ENCODE measurements around the gene IYD. TPM values are rescaled to one million over a fixed set of nuclear protein-coding genes. Genes with fewer than 3 reads are reported as not detected.
A peak's percentile ranks its signal among the peaks of the same experiment; 100 is the strongest.

Gene IYD
- total and polyA plus RNA-seq, 4 donors = 1.6 TPM; not detected in 3

- Histone ChIP-seq H3K27me3 (ENCODE audit: control insufficient read depth in 1 of 2, insufficient read depth in 2 of 2, low read length in 1 of 2) (no peaks in the 10 kb centered on the region), H3K9me3 (ENCODE audit: control insufficient read depth, low read length) (no peaks in the 10 kb centered on the region), H3K4me1 (ENCODE audit: control insufficient read depth in 1 of 2, insufficient read depth in 2 of 2, low read length in 2 of 2) (no peaks in the 10 kb centered on the region), H3K4me3 (ENCODE audit: low read length in 2 of 2) (no peak overlapping the region), H3K27ac (ENCODE audit: low read depth in 1 of 2, low read length in 2 of 2) (no peak overlapping the region), H3K36me3 (ENCODE audit: control insufficient read depth in 1 of 2, insufficient read depth in 2 of 2, low read length in 1 of 2) (no peaks in the 10 kb centered on the region)
- WGBS, 2 donors = 83 to 87% methylated on average over 4 of the region's 4 CpGs
- ATAC-seq (ENCODE audit: low FRiP score) (no peak), DNase-seq (no peak)
- intact Hi-C loops (cut with DNase I) = no loop called here
Measured at GRCh38 chr6:150355932-150356331, 12.9 kb upstream of the IYD start.

GRCh38 chr6:150361876-150362275 is 6.9 kb upstream of the IYD start:
- intact Hi-C loops (cut with DNase I) = no loop called here
- ATAC-seq (ENCODE audit: low FRiP score) = no peak
- WGBS, 2 donors = 83 to 87% methylated on average over 3 of the region's 3 CpGs

GRCh38 chr6:150363733-150364132 is 5.1 kb upstream of the IYD start:
- H3K4me1 ChIP-seq (ENCODE audit: control insufficient read depth in 1 of 2, insufficient read depth in 2 of 2, low read length in 2 of 2) = no peaks in the 10 kb centered on the region
- 97 to 98% methylated on average over 2 of the region's 2 CpGs for WGBS, 2 donors
- H3K36me3 ChIP-seq (ENCODE audit: control insufficient read depth in 1 of 2, insufficient read depth in 2 of 2, low read length in 1 of 2) = no peaks in the 10 kb centered on the region
- no peak overlapping the region for H3K27ac ChIP-seq (ENCODE audit: low read depth in 1 of 2, low read length in 2 of 2)
- H3K4me3 ChIP-seq (ENCODE audit: low read length in 2 of 2) = no peak overlapping the region
- no peak for DNase-seq
- intact Hi-C loops (cut with DNase I) = no loop called here
- no peaks in the 10 kb centered on the region for H3K9me3 ChIP-seq (ENCODE audit: control insufficient read depth, low read length)
- H3K27me3 ChIP-seq (ENCODE audit: control insufficient read depth in 1 of 2, insufficient read depth in 2 of 2, low read length in 1 of 2) = no peaks in the 10 kb centered on the region
- no peak for ATAC-seq (ENCODE audit: low FRiP score)

More at GRCh38 chr6:150361876-150362275, 6.9 kb upstream of the IYD start:
- no peak overlapping the region for H3K4me3 ChIP-seq (ENCODE audit: low read length in 2 of 2)
- no peak for DNase-seq
- no peaks in the 10 kb centered on the region for H3K36me3 ChIP-seq (ENCODE audit: control insufficient read depth in 1 of 2, insufficient read depth in 2 of 2, low read length in 1 of 2)
- no peaks in the 10 kb centered on the region for H3K27me3 ChIP-seq (ENCODE audit: control insufficient read depth in 1 of 2, insufficient read depth in 2 of 2, low read length in 1 of 2)
- H3K4me1 ChIP-seq (ENCODE audit: control insufficient read depth in 1 of 2, insufficient read depth in 2 of 2, low read length in 2 of 2) = no peaks in the 10 kb centered on the region
- H3K27ac ChIP-seq (ENCODE audit: low read depth in 1 of 2, low read length in 2 of 2) = no peak overlapping the region
- H3K9me3 ChIP-seq (ENCODE audit: control insufficient read depth, low read length) = no peaks in the 10 kb centered on the region

- no peaks in the 10 kb centered on the region for H3K27me3 ChIP-seq (ENCODE audit: control insufficient read depth in 1 of 2, insufficient read depth in 2 of 2, low read length in 1 of 2)
- ATAC-seq (ENCODE audit: low FRiP score) (no peak), DNase-seq (no peak)
- no peak overlapping the region for H3K4me3 ChIP-seq (ENCODE audit: low read length in 2 of 2)
- no peaks in the 10 kb centered on the region for H3K36me3 ChIP-seq (ENCODE audit: control insufficient read depth in 1 of 2, insufficient read depth in 2 of 2, low read length in 1 of 2)
- intact Hi-C loops (cut with DNase I) = no loop called here
- H3K4me1 ChIP-seq (ENCODE audit: control insufficient read depth in 1 of 2, insufficient read depth in 2 of 2, low read length in 2 of 2) = no peaks in the 10 kb centered on the region
- WGBS, 2 donors = 88 to 89% methylated on average over 7 of the region's 7 CpGs
- H3K27ac ChIP-seq (ENCODE audit: low read depth in 1 of 2, low read length in 2 of 2) = no peak overlapping the region
- no peaks in the 10 kb centered on the region for H3K9me3 ChIP-seq (ENCODE audit: control insufficient read depth, low read length)
Measured at GRCh38 chr6:150366118-150366778, 2.6 kb upstream of the IYD start.

- H3K4me3 ChIP-seq (ENCODE audit: low read length in 2 of 2) = no peak overlapping the region
- intact Hi-C loops (cut with DNase I) = no loop called here
- no peaks in the 10 kb centered on the region for H3K4me1 ChIP-seq (ENCODE audit: control insufficient read depth in 1 of 2, insufficient read depth in 2 of 2, low read length in 2 of 2)
- H3K27me3 ChIP-seq (ENCODE audit: control insufficient read depth in 1 of 2, insufficient read depth in 2 of 2, low read length in 1 of 2) = no peaks in the 10 kb centered on the region
- H3K9me3 ChIP-seq (ENCODE audit: control insufficient read depth, low read length) = no peaks in the 10 kb centered on the region
- WGBS, 2 donors = 94 to 97% methylated on average over 2 of the region's 2 CpGs
- no peaks in the 10 kb centered on the region for H3K36me3 ChIP-seq (ENCODE audit: control insufficient read depth in 1 of 2, insufficient read depth in 2 of 2, low read length in 1 of 2)
- no peak overlapping the region for H3K27ac ChIP-seq (ENCODE audit: low read depth in 1 of 2, low read length in 2 of 2)
- no peak for ATAC-seq (ENCODE audit: low FRiP score)
- DNase-seq = no peak
Measured at GRCh38 chr6:150369408-150369807, 596 bp downstream of the IYD start.

GRCh38 chr6:150370112-150370511 is 1.3 kb downstream of the IYD start:
- intact Hi-C loops (cut with DNase I) = loop anchor here in 1 of 2 donors (10.0 kb wide), 1 partner anchor 215 kb away; no protein-coding TSS in a partner anchor
- H3K27ac ChIP-seq (ENCODE audit: low read depth in 1 of 2, low read length in 2 of 2) = no peak overlapping the region
- no peak overlapping the region for H3K4me3 ChIP-seq (ENCODE audit: low read length in 2 of 2)
- DNase-seq (no peak), ATAC-seq (ENCODE audit: low FRiP score) (no peak)
- 84 to 92% methylated on average over 12 of the region's 12 CpGs for WGBS, 2 donors
- H3K36me3 ChIP-seq (ENCODE audit: control insufficient read depth in 1 of 2, insufficient read depth in 2 of 2, low read length in 1 of 2) = no peaks in the 10 kb centered on the region
- no peaks in the 10 kb centered on the region for H3K9me3 ChIP-seq (ENCODE audit: control insufficient read depth, low read length)
- no peaks in the 10 kb centered on the region for H3K27me3 ChIP-seq (ENCODE audit: control insufficient read depth in 1 of 2, insufficient read depth in 2 of 2, low read length in 1 of 2)
- no peaks in the 10 kb centered on the region for H3K4me1 ChIP-seq (ENCODE audit: control insufficient read depth in 1 of 2, insufficient read depth in 2 of 2, low read length in 2 of 2)

GRCh38 chr6:150371356-150371755 is 2.5 kb downstream of the IYD start:
- no peak overlapping the region for H3K4me3 ChIP-seq (ENCODE audit: low read length in 2 of 2)
- H3K4me1 ChIP-seq (ENCODE audit: control insufficient read depth in 1 of 2, insufficient read depth in 2 of 2, low read length in 2 of 2) = no peaks in the 10 kb centered on the region
- ATAC-seq (ENCODE audit: low FRiP score) (no peak), DNase-seq (no peak)
- no peaks in the 10 kb centered on the region for H3K27me3 ChIP-seq (ENCODE audit: control insufficient read depth in 1 of 2, insufficient read depth in 2 of 2, low read length in 1 of 2)
- intact Hi-C loops (cut with DNase I) = loop anchor here in 1 of 2 donors (10.0 kb wide), 1 partner anchor 217 kb away; no protein-coding TSS in a partner anchor
- no peaks in the 10 kb centered on the region for H3K9me3 ChIP-seq (ENCODE audit: control insufficient read depth, low read length)
- H3K36me3 ChIP-seq (ENCODE audit: control insufficient read depth in 1 of 2, insufficient read depth in 2 of 2, low read length in 1 of 2) = no peaks in the 10 kb centered on the region
- H3K27ac ChIP-seq (ENCODE audit: low read depth in 1 of 2, low read length in 2 of 2) = no peak overlapping the region
- 95 to 98% methylated on average over 2 of the region's 2 CpGs for WGBS, 2 donors

- no peaks in the 10 kb centered on the region for H3K4me1 ChIP-seq (ENCODE audit: control insufficient read depth in 1 of 2, insufficient read depth in 2 of 2, low read length in 2 of 2)
- H3K36me3 ChIP-seq (ENCODE audit: control insufficient read depth in 1 of 2, insufficient read depth in 2 of 2, low read length in 1 of 2) = no peaks in the 10 kb centered on the region
- 85% methylated on average over 1 of the region's 1 CpG for WGBS, 2 donors
- intact Hi-C loops (cut with DNase I) = loop anchor here in 1 of 2 donors (10.0 kb wide), 1 partner anchor 217 kb away; no protein-coding TSS in a partner anchor
- ATAC-seq (ENCODE audit: low FRiP score) (no peak), DNase-seq (no peak)
- H3K27me3 ChIP-seq (ENCODE audit: control insufficient read depth in 1 of 2, insufficient read depth in 2 of 2, low read length in 1 of 2) = no peaks in the 10 kb centered on the region
- H3K27ac ChIP-seq (ENCODE audit: low read depth in 1 of 2, low read length in 2 of 2) = no peak overlapping the region
- H3K4me3 ChIP-seq (ENCODE audit: low read length in 2 of 2) = no peak overlapping the region
- no peaks in the 10 kb centered on the region for H3K9me3 ChIP-seq (ENCODE audit: control insufficient read depth, low read length)
Measured at GRCh38 chr6:150372051-150372450, 3.2 kb downstream of the IYD start.

DNA sequence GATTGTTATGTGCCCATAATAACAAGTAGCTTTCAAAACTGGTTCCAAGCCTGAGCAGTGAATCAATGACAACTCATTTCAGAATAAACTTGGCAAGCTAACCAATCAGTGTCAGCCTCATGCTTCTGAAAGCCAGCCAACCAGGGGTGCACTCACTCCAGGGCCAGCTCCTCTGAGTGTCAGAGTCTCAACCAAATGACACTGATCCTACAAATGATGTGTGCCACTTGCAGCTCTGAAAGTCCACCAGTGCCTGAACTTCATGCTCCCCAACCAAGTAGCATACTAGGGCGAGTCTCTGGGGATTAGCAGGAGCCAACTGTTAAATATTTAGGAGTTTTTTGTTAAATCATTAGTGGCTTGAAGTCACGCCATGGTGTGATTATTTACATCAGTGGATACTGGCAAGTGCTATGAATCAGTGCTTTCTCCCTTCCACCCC is 4.5 kb downstream of the IYD start:
- H3K27ac ChIP-seq (ENCODE audit: low read depth in 1 of 2, low read length in 2 of 2) = no peak overlapping the region
- H3K9me3 ChIP-seq (ENCODE audit: control insufficient read depth, low read length) = no peaks in the 10 kb centered on the region
- no peaks in the 10 kb centered on the region for H3K36me3 ChIP-seq (ENCODE audit: control insufficient read depth in 1 of 2, insufficient read depth in 2 of 2, low read length in 1 of 2)
- WGBS, 2 donors = 16 to 21% methylated on average over 2 of the region's 2 CpGs
- intact Hi-C loops (cut with DNase I) = loop anchor here in 1 of 2 donors (10.0 kb wide), 1 partner anchor 218 kb away; no protein-coding TSS in a partner anchor
- no peak overlapping the region for H3K4me3 ChIP-seq (ENCODE audit: low read length in 2 of 2)
- ATAC-seq (ENCODE audit: low FRiP score) = peak; percentile 31
- no peaks in the 10 kb centered on the region for H3K4me1 ChIP-seq (ENCODE audit: control insufficient read depth in 1 of 2, insufficient read depth in 2 of 2, low read length in 2 of 2)
- no peaks in the 10 kb centered on the region for H3K27me3 ChIP-seq (ENCODE audit: control insufficient read depth in 1 of 2, insufficient read depth in 2 of 2, low read length in 1 of 2)
- DNase-seq = peak in 1 of 2 donors; percentile 53

All from aorta (tissue), 5 donors.